Nephron (organoid): ENCODE data around the gene TWF2.

Source experiments
- H3K27ac Mint-ChIP-seq, 3 experiments: 2 replicates each; pipeline ENCODE4 v1.8.0; 2020; ENCODE audit warnings: mixed read lengths in 3 of 3, mild to moderate bottlenecking in 2 of 3, moderate library complexity in 1 of 3
- H3K27me3 Mint-ChIP-seq: 2 replicates; pipeline ENCODE4 v1.8.0; 2021; ENCODE audit warnings: low read depth, mild to moderate bottlenecking, moderate library complexity, mixed read lengths
- H3K36me3 Mint-ChIP-seq: 2 replicates; pipeline ENCODE4 v1.8.0; 2020; ENCODE audit warnings: low read depth, mixed read lengths
- H3K4me1 Mint-ChIP-seq: 2 replicates; pipeline ENCODE4 v1.8.0; 2020; ENCODE audit warnings: mixed read lengths
- H3K4me3 Mint-ChIP-seq, 3 experiments: 2 replicates each; pipeline ENCODE4 v1.8.0; 2020; ENCODE audit warnings: mild to moderate bottlenecking in 3 of 3, mixed read lengths in 3 of 3, moderate library complexity in 2 of 3
- H3K9me3 Mint-ChIP-seq: 2 replicates; pipeline ENCODE4 v1.8.0; 2020; ENCODE audit warnings: mixed read lengths
- TF ChIP-seq, protein P1 (sequence below), 3 experiments: fragments of 200-600 bp; sonication (generic); IDR thresholded peaks; one replicate each; pipeline ENCODE4 v1.5.0; 2021; ENCODE audit warnings: antibody characterized with exemption in 3 of 3; ENCODE audit not compliant: unreplicated experiment in 3 of 3

The TWF2 gene

DNA sequence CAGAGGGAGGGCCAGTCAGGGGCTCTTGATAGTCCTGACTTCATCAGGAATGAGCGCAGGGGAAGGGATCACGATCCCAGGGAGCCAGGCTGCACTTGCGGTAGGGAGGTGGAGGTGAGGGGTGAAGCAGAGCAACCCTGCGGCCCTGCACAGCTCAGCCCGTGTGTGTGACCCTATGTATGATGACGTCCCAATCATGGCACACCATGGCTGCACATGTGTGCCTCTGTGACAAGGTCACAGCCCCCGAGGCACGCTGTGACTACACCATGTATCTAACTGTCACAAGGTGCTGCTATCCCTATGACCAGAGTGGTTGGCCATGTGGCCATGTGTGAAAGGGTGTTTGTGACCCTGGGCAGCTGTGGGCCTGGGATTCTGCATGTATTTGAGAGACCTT is 54.3 kb downstream of the TWF2 start:
- H3K4me1 Mint-ChIP-seq: peaks cover 2% of the 10 kb centered on the region
- peaks cover 7% of the 10 kb centered on the region for H3K27me3 Mint-ChIP-seq
- no peaks in the 10 kb centered on the region for H3K36me3 Mint-ChIP-seq
- TF ChIP-seq, protein P1, sequence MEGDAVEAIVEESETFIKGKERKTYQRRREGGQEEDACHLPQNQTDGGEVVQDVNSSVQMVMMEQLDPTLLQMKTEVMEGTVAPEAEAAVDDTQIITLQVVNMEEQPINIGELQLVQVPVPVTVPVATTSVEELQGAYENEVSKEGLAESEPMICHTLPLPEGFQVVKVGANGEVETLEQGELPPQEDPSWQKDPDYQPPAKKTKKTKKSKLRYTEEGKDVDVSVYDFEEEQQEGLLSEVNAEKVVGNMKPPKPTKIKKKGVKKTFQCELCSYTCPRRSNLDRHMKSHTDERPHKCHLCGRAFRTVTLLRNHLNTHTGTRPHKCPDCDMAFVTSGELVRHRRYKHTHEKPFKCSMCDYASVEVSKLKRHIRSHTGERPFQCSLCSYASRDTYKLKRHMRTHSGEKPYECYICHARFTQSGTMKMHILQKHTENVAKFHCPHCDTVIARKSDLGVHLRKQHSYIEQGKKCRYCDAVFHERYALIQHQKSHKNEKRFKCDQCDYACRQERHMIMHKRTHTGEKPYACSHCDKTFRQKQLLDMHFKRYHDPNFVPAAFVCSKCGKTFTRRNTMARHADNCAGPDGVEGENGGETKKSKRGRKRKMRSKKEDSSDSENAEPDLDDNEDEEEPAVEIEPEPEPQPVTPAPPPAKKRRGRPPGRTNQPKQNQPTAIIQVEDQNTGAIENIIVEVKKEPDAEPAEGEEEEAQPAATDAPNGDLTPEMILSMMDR (IDR thresholded peaks at IDR 0.05; ENCODE audit: unreplicated experiment in 3 of 3): no peak
- H3K27ac Mint-ChIP-seq: peak overlapping the region in 1 of 3 experiments; percentile 66
- H3K4me3 Mint-ChIP-seq: no peak overlapping the region
- H3K9me3 Mint-ChIP-seq: no peaks in the 10 kb centered on the region

DNA sequence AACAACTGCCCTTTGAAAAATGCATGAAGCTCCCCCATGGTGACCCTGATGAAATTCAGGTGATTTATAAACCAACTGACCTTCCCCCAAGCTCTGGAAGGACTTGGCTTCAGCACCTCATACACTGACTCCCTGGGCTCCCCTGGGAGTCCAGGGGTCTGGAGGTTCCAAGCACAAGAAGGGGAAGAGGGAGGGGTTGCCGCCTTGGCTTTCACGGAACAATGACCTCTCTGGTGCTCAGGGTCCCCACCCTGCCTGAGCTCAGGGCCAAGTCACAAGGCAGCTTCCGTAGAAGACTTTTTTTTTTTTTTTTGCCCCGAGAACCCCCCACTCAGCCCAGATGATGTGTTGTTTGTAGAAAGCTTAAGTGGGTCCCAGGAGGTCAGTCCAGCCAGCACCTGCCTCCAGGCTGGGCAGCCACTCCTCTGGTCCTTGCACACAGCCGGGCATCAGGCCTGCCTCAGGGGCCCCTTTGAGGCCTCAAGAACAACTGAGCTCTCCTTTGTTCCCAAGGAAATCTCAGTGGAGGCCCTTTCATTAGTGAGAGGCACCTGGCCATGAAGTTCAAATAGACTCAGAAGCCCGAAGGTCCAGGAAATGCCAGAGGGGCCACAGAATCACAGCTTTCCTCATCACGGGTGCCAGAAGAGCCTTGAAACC is 55.0 kb downstream of the TWF2 start:
- Mint-ChIP-seq H3K36me3 (no peaks in the 10 kb centered on the region), H3K9me3 (no peaks in the 10 kb centered on the region), H3K4me1 (no peaks in the 10 kb centered on the region), H3K27ac (peak overlapping the region in 1 of 3 experiments; percentile 66), H3K27me3 (peaks cover 7% of the 10 kb centered on the region), H3K4me3 (no peak overlapping the region)
- TF ChIP-seq, protein P1 (IDR thresholded peaks at IDR 0.05; ENCODE audit: unreplicated experiment in 3 of 3): no peak

DNA sequence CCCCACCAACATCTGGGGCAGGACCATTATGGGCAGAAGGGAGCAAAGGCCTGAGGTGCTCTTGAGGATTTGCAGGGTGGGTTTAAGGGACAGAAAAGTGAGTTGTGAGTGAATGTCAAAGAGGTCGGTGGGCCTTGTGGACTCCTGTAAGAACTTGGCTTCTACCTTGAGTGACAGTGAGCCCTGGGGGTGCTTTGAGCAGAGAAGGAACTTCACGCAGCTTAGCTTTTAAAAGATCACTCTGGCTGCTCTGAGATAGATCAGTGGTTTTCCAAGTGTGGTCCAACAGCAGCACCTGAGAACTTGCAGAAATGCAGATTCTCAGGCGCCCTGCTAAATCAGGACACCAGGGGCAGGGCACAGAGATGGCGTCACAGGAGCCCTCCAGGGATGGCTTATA is 56.3 kb downstream of the TWF2 start:
- Mint-ChIP-seq H3K4me1 (no peaks in the 10 kb centered on the region), H3K36me3 (no peaks in the 10 kb centered on the region), H3K27me3 (peaks cover 11% of the 10 kb centered on the region), H3K4me3 (no peak overlapping the region), H3K27ac (no peak overlapping the region), H3K9me3 (no peaks in the 10 kb centered on the region)
- TF ChIP-seq, protein P1 (IDR thresholded peaks at IDR 0.05; ENCODE audit: unreplicated experiment in 3 of 3): no peak

DNA sequence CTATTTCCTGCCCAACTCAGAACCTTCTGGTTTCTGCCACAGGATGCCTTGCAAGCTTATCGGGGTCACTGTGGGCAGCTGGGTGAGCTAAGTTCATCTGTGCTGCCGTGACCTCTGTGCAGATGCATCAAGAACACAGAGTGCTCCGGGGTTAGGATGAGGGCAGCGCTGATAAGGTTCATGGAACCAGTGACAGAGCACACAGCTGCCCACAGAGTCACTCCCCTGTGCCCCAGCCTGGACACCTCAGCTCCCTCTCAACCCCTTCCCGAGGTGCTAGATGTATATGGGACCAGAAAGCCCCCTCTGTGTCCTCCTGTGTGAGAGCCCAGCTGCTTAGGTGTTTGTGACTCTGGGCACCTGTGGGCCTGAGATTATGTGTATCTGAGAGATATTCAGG is 56.8 kb downstream of the TWF2 start:
- TF ChIP-seq, protein P1 (IDR thresholded peaks at IDR 0.05; ENCODE audit: unreplicated experiment in 3 of 3): no peak
- Mint-ChIP-seq H3K27me3 (peaks cover 16% of the 10 kb centered on the region), H3K27ac (no peak overlapping the region), H3K36me3 (no peaks in the 10 kb centered on the region), H3K4me1 (no peaks in the 10 kb centered on the region), H3K9me3 (no peaks in the 10 kb centered on the region), H3K4me3 (no peak overlapping the region)

DNA sequence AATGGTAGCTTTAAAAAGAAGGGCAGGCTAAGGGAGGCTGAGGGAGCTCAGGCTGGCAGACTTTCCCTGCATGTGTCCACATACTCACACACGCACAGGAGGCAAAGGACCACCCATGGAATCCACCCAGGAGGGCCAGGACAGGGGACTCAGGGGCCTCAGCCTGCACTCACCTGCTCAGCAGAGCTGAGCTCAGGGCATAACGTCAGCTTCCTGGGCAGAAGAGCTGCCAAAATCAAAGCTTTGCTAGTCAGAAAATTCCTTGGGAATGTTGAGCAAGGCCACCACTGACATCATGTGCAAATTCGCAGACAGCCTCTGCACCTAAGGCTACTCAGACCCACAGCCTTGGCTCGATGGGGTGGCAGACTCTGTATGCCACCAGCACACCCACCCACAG is 57.4 kb downstream of the TWF2 start:
- TF ChIP-seq, protein P1 (IDR thresholded peaks at IDR 0.05; ENCODE audit: unreplicated experiment in 3 of 3): no peak
- peaks cover 4% of the 10 kb centered on the region for H3K4me1 Mint-ChIP-seq
- no peaks in the 10 kb centered on the region for H3K9me3 Mint-ChIP-seq
- peaks cover 16% of the 10 kb centered on the region for H3K27me3 Mint-ChIP-seq
- H3K36me3 Mint-ChIP-seq: no peaks in the 10 kb centered on the region
- H3K4me3 Mint-ChIP-seq: no peak overlapping the region
- H3K27ac Mint-ChIP-seq: no peak overlapping the region
